PC-3 (cell line): Measurements from ENCODE around the gene SULF2. TPM values are rescaled to one million over a fixed set of nuclear protein-coding genes. Genes with fewer than 3 reads are reported as not detected.

Experiments
- ATAC-seq: fragments of 200-7000 bp; cut with Tn5 transposase; 2 replicates; pipeline ENCODE4 v1.9.1; 2020; ENCODE audit warnings: mild to moderate bottlenecking, moderate library complexity
- BruUV-seq: library from RNA; stranded (reverse); fragments of 400-500 nt; replicated peaks from 2 replicates; lab custom pipeline; 2021; lab: Mats Ljungman, UMichigan
- CTCF ChIA-PET: fragments of 300-600 bp; sonication (Branson Sonifier 250); formaldehyde crosslinking; loops from one replicate; lab custom pipeline; 2022; ENCODE audit warnings: antibody characterized with exemption; lab: Charles Lee
- POLR2A ChIA-PET: fragments of 300-600 bp; sonication (Branson Sonifier 250); formaldehyde crosslinking; loops from one replicate; lab custom pipeline; 2022; ENCODE audit warnings: antibody characterized with exemption; ENCODE audit not compliant: unreplicated experiment; lab: Charles Lee
- DNase-seq: peaks from one replicate; pipeline ENCODE4 v3.0.0-alpha.2; 2015
- H2AFZ ChIP-seq: fragments of 300-600 bp; sonication (generic); 2 replicates; pipeline ENCODE4 v1.6.0; 2016; ENCODE audit warnings: antibody characterized with exemption, low read length
- H3F3A ChIP-seq: fragments of 300-600 bp; sonication (generic); one replicate; pipeline ENCODE4 v1.6.0; 2017; ENCODE audit warnings: antibody characterized with exemption, low read length, control low read depth, mild to moderate bottlenecking; ENCODE audit not compliant: unreplicated experiment
- H3K27ac ChIP-seq: fragments of 300-600 bp; sonication (generic); 2 replicates; pipeline ENCODE4 v1.5.1; 2016; ENCODE audit warnings: mild to moderate bottlenecking, low read length
- H3K27me3 ChIP-seq: fragments of 300-600 bp; sonication (generic); 2 replicates; pipeline ENCODE4 v1.6.1; 2016; ENCODE audit warnings: low read length, mixed read lengths
- H3K36me3 ChIP-seq: fragments of 300-600 bp; sonication (generic); 2 replicates; pipeline ENCODE4 v1.6.1; 2016; ENCODE audit warnings: low read depth, mixed run types, low read length, mixed read lengths
- H3K4me1 ChIP-seq: fragments of 300-600 bp; sonication (generic); 2 replicates; pipeline ENCODE4 v1.5.1; 2016; ENCODE audit warnings: low read length; ENCODE audit not compliant: insufficient read depth
- H3K4me2 ChIP-seq: fragments of 300-600 bp; sonication (generic); 2 replicates; pipeline ENCODE4 v1.6.0; 2016; ENCODE audit warnings: low read length
- H3K4me3 ChIP-seq: fragments of 300-600 bp; sonication (generic); 2 replicates; pipeline ENCODE4 v1.5.1; 2016; ENCODE audit warnings: mild to moderate bottlenecking, low read length, mixed read lengths
- H3K79me2 ChIP-seq: fragments of 300-600 bp; sonication (generic); 2 replicates; pipeline ENCODE4 v1.6.1; 2017; ENCODE audit warnings: low read length, mixed read lengths
- H3K9ac ChIP-seq: fragments of 300-600 bp; sonication (generic); 2 replicates; pipeline ENCODE4 v1.6.0; 2016; ENCODE audit warnings: mild to moderate bottlenecking, low read length
- H3K9me2 ChIP-seq: fragments of 300-600 bp; sonication (generic); replicated peaks from 2 replicates; pipeline ENCODE4 v1.6.1; 2016; ENCODE audit warnings: mixed run types, low read length, mixed read lengths
- H3K9me3 ChIP-seq: fragments of 300-600 bp; sonication (generic); 2 replicates; pipeline ENCODE4 v1.6.1; 2016; ENCODE audit warnings: low read length, mixed read lengths
- H4K20me1 ChIP-seq: fragments of 300-600 bp; sonication (generic); 2 replicates; pipeline ENCODE4 v1.6.1; 2016; ENCODE audit warnings: low read length, mixed read lengths
- EZH2 ChIP-seq: fragments of 300-600 bp; sonication (generic); IDR thresholded peaks from one replicate; pipeline ENCODE4 v1.6.1; 2017; ENCODE audit warnings: antibody characterized with exemption, mild to moderate bottlenecking, low read length; ENCODE audit not compliant: unreplicated experiment
- EZH2phosphoT487 ChIP-seq: fragments of 300-600 bp; sonication (generic); IDR thresholded peaks from 2 replicates; pipeline ENCODE4 v1.6.1; 2018; ENCODE audit warnings: mild to moderate bottlenecking, antibody characterized with exemption, low read length, borderline replicate concordance
- intact Hi-C: fragments of 100-400 bp; cut with micrococcal nuclease; formaldehyde crosslinking; loops from 2 replicates; pipeline ENCODE4 v1.9.0; 2023
- total RNA-seq: library from RNA; depleted of rRNA; stranded (reverse); fragments of >200 nt; gene quantifications from 2 replicates; pipeline ENCODE4 v1.2.3, GENCODE V29; 2014
- TF ChIP-seq, protein P1 (sequence below): fragments of 300-600 bp; sonication (generic); conservative IDR thresholded peaks from 2 replicates; pipeline ENCODE4 v1.5.1; 2017; ENCODE audit warnings: antibody characterized with exemption, low read depth, mild to moderate bottlenecking, low read length

Gene SULF2
- total RNA-seq, 1 experiment from 2014 or later, result 340 TPM

DNA sequence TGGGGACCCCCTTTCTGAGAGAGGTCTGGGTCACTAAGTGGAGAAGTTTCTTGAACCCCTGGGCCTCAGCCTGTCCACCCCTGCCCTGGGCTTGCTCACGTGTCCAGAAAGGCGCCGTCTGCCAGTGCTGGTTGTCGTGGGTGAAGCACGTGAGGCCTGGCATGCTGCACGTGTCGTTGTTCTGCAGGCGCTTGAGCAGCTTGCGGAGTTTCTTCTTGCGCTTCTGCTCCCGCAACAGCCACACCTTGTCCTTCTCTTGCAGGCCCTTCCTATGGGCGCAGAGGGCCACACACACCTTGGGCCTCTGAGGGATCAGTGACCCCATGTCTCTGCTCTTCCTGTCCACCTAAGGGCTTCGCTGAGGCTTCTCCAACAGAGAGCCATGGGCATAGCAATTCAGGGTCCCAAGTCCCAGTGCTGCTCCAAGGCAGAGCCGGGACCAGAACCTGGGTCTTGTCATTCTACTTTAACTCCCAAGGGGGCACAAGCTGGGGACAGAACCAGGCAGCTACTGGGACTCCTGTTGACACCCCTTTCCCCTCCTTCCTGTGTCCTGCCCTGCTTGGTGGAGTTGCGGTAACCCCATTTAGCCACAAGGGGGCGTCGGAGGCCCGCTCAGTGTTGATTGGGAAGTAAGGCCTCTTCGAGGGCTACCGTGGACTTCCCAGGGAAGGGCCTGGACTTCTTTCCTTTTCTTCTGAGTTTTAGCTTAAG lies 121.8 kb downstream of the SULF2 start:
- DNase-seq (peak; percentile 86), ATAC-seq (peak; percentile 90)
- Histone ChIP-seq H3K79me2 (no peaks in the 10 kb centered on the region), H3K9me3 (no peaks in the 10 kb centered on the region), H3K4me3 (no peak overlapping the region), H3K4me2 (no peak overlapping the region), H3K9me2 (no peaks in the 10 kb centered on the region), H3F3A (no peaks in the 10 kb centered on the region), H3K27ac (no peak overlapping the region), H3K36me3 (peaks cover 50% of the 10 kb centered on the region), H3K9ac (no peak overlapping the region), H2AFZ (no peak overlapping the region), H3K27me3 (no peaks in the 10 kb centered on the region), H3K4me1 (no peaks in the 10 kb centered on the region), H4K20me1 (no peaks in the 10 kb centered on the region)
- ChIA-PET CTCF (interaction anchor here (0.6 to 1.3 kb wide), 2 partner anchors 8 to 957 kb away, joined by 3 to 7 read pairs; no protein-coding TSS in a partner anchor), POLR2A (interaction anchor here (0.5 kb wide), 1 partner anchor 728 kb away, joined by 5 read pairs; no protein-coding TSS in a partner anchor)
- BruUV-seq, result no TSS peak
- TF ChIP-seq EZH2phosphoT487, result no peak
- TF ChIP-seq, protein P1, sequence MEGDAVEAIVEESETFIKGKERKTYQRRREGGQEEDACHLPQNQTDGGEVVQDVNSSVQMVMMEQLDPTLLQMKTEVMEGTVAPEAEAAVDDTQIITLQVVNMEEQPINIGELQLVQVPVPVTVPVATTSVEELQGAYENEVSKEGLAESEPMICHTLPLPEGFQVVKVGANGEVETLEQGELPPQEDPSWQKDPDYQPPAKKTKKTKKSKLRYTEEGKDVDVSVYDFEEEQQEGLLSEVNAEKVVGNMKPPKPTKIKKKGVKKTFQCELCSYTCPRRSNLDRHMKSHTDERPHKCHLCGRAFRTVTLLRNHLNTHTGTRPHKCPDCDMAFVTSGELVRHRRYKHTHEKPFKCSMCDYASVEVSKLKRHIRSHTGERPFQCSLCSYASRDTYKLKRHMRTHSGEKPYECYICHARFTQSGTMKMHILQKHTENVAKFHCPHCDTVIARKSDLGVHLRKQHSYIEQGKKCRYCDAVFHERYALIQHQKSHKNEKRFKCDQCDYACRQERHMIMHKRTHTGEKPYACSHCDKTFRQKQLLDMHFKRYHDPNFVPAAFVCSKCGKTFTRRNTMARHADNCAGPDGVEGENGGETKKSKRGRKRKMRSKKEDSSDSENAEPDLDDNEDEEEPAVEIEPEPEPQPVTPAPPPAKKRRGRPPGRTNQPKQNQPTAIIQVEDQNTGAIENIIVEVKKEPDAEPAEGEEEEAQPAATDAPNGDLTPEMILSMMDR, result peak; percentile 98
- intact Hi-C loops, result loop anchor here (2.0 to 5.0 kb wide), 2 partner anchors 634 to 957 kb away; no protein-coding TSS in a partner anchor

GRCh38 chr20:47662483-47663353 lies 122.6 kb downstream of the SULF2 start:
- Histone ChIP-seq H3K4me2 (no peak overlapping the region), H3F3A (no peaks in the 10 kb centered on the region), H3K27me3 (no peaks in the 10 kb centered on the region), H3K9me2 (no peaks in the 10 kb centered on the region), H2AFZ (no peak overlapping the region), H3K27ac (no peak overlapping the region), H3K36me3 (peaks cover 55% of the 10 kb centered on the region), H4K20me1 (no peaks in the 10 kb centered on the region), H3K79me2 (no peaks in the 10 kb centered on the region), H3K9me3 (no peaks in the 10 kb centered on the region), H3K4me3 (no peak overlapping the region), H3K4me1 (no peaks in the 10 kb centered on the region), H3K9ac (no peak overlapping the region)
- POLR2A ChIA-PET, result no interaction called here
- CTCF ChIA-PET, result no interaction called here
- no TSS peak for BruUV-seq
- intact Hi-C loops, result loop anchor here (2.0 to 5.0 kb wide), 2 partner anchors 635 to 958 kb away; no protein-coding TSS in a partner anchor
- no peak for ATAC-seq
- no peak for DNase-seq
- TF ChIP-seq EZH2 (no peak), EZH2phosphoT487 (no peak)
- TF ChIP-seq, protein P1, result no peak
